ENCODE results near the gene AMER2. TPM values are rescaled to one million over a fixed set of nuclear protein-coding genes. Genes with fewer than 3 reads are reported as not detected.

Gene AMER2
- total RNA-seq, 2 donors from 2014 or later = 0.02 to 0.07 TPM

- no peak overlapping the region for H3K27ac Mint-ChIP-seq
- Histone ChIP-seq H3K4me3 (ENCODE audit: low read length) (no peak overlapping the region), H3K27me3 (ENCODE audit: control insufficient read depth, insufficient read depth, low read length, poor library complexity, severe bottlenecking) (no peaks in the 10 kb centered on the region), H3K27ac (ENCODE audit: low read depth, low read length) (no peak overlapping the region), H3K9ac (ENCODE audit: extremely low read depth, low read length, poor library complexity, severe bottlenecking) (no peak overlapping the region), H3K9me3 (ENCODE audit: control insufficient read depth, low read length) (no peaks in the 10 kb centered on the region), H3K4me1 (ENCODE audit: control insufficient read depth, insufficient read depth, low read length) (no peaks in the 10 kb centered on the region), H3K36me3 (ENCODE audit: control insufficient read depth, insufficient read depth, low read length) (no peaks in the 10 kb centered on the region)
- no peak overlapping the region for H3K4me3 Mint-ChIP-seq
- H3K36me3 Mint-ChIP-seq (ENCODE audit: low read depth) = no peaks in the 10 kb centered on the region
- no peaks in the 10 kb centered on the region for H3K4me1 Mint-ChIP-seq
- WGBS, 2 experiments (ENCODE audit: insufficient coverage in 1 of 2, insufficient read length in 1 of 2) = 88 to 89% methylated on average over 5 of the region's 5 CpGs
- DNase-seq = peak; percentile 15
- H3K27me3 Mint-ChIP-seq (ENCODE audit: insufficient read depth) = peaks cover 15% of the 10 kb centered on the region
- peaks cover 6% of the 10 kb centered on the region for H3K9me3 Mint-ChIP-seq
- TF ChIP-seq CTCF (conservative IDR thresholded peaks at IDR 0.05) = no peak
These were observed 18.2 kb upstream of the AMER2 start for GRCh38 chr13:25190256-25190655.

- Histone ChIP-seq H3K36me3 (ENCODE audit: control insufficient read depth, insufficient read depth, low read length) (no peaks in the 10 kb centered on the region), H3K4me1 (ENCODE audit: control insufficient read depth, insufficient read depth, low read length) (no peaks in the 10 kb centered on the region), H3K9ac (ENCODE audit: extremely low read depth, low read length, poor library complexity, severe bottlenecking) (no peak overlapping the region), H3K9me3 (ENCODE audit: control insufficient read depth, low read length) (no peaks in the 10 kb centered on the region), H3K27ac (ENCODE audit: low read depth, low read length) (no peak overlapping the region), H3K4me3 (ENCODE audit: low read length) (no peak overlapping the region), H3K27me3 (ENCODE audit: control insufficient read depth, insufficient read depth, low read length, poor library complexity, severe bottlenecking) (no peaks in the 10 kb centered on the region)
- 82 to 90% methylated on average over 4 to 5 of the region's 5 CpGs for WGBS, 2 experiments (ENCODE audit: insufficient coverage in 1 of 2, insufficient read length in 1 of 2)
- DNase-seq = no peak
- H3K4me3 Mint-ChIP-seq = no peak overlapping the region
- no peak overlapping the region for H3K27ac Mint-ChIP-seq
- H3K9me3 Mint-ChIP-seq = no peaks in the 10 kb centered on the region
- TF ChIP-seq CTCF (conservative IDR thresholded peaks at IDR 0.05) = no peak
- no peaks in the 10 kb centered on the region for H3K4me1 Mint-ChIP-seq
- H3K36me3 Mint-ChIP-seq (ENCODE audit: low read depth) = no peaks in the 10 kb centered on the region
- peaks cover 19% of the 10 kb centered on the region for H3K27me3 Mint-ChIP-seq (ENCODE audit: insufficient read depth)
These were observed 15.5 kb upstream of the AMER2 start for GRCh38 chr13:25187596-25187995.

- Mint-ChIP-seq H3K4me3 (no peak overlapping the region), H3K4me1 (no peaks in the 10 kb centered on the region), H3K27me3 (ENCODE audit: insufficient read depth) (peaks cover 17% of the 10 kb centered on the region), H3K27ac (no peak overlapping the region), H3K36me3 (ENCODE audit: low read depth) (no peaks in the 10 kb centered on the region), H3K9me3 (no peaks in the 10 kb centered on the region)
- Histone ChIP-seq H3K4me1 (ENCODE audit: control insufficient read depth, insufficient read depth, low read length) (no peaks in the 10 kb centered on the region), H3K4me3 (ENCODE audit: low read length) (no peak overlapping the region), H3K9me3 (ENCODE audit: control insufficient read depth, low read length) (no peaks in the 10 kb centered on the region), H3K36me3 (ENCODE audit: control insufficient read depth, insufficient read depth, low read length) (no peaks in the 10 kb centered on the region), H3K9ac (ENCODE audit: extremely low read depth, low read length, poor library complexity, severe bottlenecking) (no peak overlapping the region), H3K27me3 (ENCODE audit: control insufficient read depth, insufficient read depth, low read length, poor library complexity, severe bottlenecking) (no peaks in the 10 kb centered on the region), H3K27ac (ENCODE audit: low read depth, low read length) (no peak overlapping the region)
- no peak for DNase-seq
- TF ChIP-seq CTCF (conservative IDR thresholded peaks at IDR 0.05) = no peak
- WGBS, 2 experiments (ENCODE audit: insufficient coverage in 1 of 2, insufficient read length in 1 of 2) = 90 to 91% methylated on average over 12 of the region's 12 CpGs
These were observed 14.1 kb upstream of the AMER2 start for GRCh38 chr13:25186187-25186586.

Data from endodermal cell (in vitro differentiated cells).